Measurements from ENCODE around the gene ERV3-1.
"Not testable (repeated sequence)": the region's sequence is repeated elsewhere in the genome, so short reads cannot be mapped to it uniquely, and the experiment has no call there.

The ERV3-1 gene

GRCh38 chr7:65001291-65001814 is 5.1 kb downstream of the ERV3-1 start:
- no peak for DNase-seq

DNA sequence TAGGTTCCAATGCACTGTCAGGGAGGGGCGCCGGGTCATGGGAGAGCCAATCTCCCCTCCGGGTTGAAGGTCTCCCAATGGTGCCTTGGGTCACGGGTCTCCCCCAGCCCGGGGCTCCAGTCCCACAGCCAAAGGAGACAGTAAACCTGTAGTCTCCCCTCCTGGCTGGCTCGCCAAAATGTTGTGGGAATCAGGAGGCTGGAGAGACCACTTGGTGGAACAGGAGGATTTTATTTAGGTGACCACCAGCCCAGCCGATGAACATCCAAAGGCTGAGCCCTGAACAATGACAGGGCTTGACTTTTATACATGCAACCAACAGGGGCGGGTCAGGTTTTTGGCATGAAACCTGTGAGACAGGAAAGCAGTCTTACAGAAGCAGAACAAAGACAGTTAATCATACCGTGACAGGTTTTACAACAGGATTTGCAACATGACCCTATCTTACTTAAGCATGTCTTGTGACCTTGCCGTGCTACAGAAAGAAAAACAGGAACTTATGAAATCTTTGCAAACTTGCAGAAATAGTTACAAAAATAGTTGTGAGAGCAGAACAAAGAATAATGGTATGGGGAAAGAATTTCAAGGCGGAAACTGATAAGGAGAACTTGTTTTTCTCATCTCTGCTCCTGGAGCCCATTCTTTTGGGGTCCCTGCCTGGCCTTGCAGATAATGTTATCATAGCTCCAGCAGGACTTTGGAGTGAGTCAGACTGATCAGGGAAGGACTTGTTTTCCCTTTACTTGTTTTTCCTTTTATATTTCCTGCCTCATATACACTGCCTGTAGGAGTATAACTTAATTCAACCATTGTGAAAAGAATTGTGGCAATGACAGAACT is 7.1 kb downstream of the ERV3-1 start:
- DNase-seq = no peak

DNA sequence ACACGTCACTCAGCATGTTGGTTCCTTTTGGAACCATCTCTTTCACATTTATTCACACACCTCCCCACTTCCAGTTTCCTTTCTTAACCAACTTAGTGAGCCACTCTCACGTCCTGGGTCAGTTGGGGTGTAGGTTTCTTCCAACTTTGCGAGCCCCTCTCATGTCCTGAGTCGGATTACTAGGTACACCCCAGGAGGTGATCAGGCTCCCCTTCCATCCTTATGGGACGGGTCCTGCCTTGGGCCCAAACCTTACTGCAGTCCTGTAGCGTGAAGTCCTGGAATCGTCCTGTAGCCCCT is 7.7 kb downstream of the ERV3-1 start:
- no peak for DNase-seq

GRCh38 chr7:64997927-64998391 is 8.5 kb downstream of the ERV3-1 start:
- no peak for DNase-seq

- DNase-seq = no peak
Observed at GRCh38 chr7:64997164-64997908, 9.2 kb downstream of the ERV3-1 start.

DNA sequence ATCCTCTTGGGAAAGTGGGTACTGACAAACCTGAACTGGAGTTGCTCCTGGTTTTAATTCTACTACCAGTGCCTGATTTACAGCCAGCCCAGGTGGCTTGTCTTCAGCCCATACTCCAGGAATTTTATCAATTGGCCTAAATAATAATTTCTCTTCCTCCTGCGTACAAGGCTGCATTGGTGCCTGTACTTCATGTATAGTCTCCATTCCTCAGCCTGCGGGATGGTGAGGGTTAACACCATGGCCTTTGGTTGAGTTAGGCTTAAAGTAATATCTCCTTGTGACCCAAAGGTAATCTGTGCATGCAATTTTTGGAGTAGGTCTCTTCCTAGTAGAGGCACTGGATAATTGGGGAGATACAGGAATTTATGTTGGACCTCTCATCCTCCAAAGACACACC is 10.2 kb downstream of the ERV3-1 start:
- DNase-seq = no peak

DNA sequence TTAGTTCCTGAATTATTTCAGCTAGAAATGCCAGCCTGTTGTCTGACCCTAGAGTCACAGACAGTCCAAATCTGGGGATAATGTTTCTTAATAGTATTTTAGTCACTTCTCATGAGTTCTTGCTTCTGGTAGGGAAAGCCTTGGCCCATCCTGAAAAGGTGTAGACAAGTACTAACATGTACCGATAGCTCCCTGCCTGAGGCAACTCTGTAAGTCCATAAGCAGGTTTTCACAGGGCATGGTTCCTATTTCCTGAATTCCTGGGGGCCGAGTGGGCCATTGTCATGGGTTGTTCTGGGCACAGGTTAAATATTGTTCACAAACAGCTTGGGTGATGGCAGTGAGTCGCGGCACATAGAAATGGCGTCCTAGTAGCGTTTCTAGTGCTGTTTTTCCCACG is 12.6 kb downstream of the ERV3-1 start:
- DNase-seq = no peak

GRCh38 chr7:64992971-64993370 is 13.5 kb downstream of the ERV3-1 start:
- no peak for DNase-seq

DNA sequence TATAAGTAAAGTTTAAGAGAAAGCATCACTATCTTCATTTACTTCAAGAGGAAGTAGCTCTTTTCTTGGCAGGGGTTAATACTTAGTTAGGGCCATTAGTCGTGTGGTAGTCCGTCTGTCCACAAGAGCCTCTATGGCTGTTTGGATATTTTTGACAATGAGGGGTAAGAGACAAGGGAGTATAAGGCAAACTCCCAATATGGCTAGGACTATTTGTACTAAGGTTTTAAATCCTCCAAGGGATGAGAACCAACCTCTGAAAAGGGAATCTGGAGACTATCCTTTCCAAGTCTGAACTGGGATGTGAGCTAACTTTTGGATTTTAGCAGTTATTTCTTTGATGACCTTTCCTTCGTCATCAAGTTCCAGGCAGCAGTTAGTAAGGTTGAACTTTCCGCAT is 15.6 kb downstream of the ERV3-1 start, which contains the start of gene ZNF117:
TSS of gene ZNF117 (minus strand) at position 101 of the 400 bp plus-strand sequence.
- DNase-seq = no peak

DNA sequence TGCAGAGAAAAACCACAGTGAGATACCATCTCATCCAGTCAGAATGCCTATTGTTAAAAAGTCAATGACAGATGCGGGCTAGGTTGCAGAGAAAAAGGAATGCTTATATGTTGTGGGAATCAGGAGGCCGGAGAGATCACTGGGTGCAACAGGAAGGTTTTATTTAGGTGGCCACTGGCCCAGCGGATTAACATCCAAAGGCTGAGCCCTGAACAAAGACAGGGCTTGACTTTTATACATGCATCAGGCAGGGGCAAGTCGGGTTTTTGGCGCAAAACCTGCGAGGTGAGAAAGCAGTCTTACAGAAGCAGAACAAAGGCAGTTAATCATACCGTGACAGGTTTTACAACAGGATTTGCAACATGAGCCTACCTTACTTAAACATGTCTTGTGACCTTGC is 16.3 kb downstream of the ERV3-1 start:
- DNase-seq = no peak

DNA sequence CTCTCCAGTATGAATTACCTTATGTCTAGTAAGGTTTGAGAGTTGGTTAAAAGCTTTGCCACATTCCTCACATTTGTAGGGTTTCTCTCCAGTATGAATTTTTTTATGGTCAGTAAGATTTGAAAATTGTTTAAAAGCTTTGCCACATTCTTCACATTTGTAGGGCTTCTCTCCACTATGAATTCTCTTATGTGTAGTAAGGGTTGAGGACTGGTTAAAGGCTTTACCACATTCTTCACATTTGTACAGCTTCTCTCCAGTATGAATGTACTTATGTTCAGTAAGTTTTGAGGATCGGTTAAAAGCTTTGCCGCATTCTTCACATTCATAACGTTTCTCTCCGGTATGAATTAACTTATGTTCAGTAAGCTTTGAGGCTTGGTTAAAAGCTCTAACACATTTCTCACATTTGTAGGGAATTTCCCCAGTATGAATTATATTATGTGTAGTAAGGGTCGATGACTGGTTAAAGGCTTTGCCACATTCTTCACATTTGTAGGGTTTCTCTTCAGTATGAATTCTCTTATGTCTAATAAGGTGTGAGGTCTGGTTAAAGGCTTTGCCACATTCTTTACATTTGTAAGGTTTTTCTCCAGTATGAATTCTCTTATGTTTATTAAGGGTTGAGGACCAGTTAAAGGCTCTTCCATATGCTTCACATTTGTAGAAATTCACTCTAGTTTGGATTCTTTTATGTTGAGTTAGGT is 27.8 kb downstream of the ERV3-1 start:
- DNase-seq = no peak

GRCh38 chr7:64965594-64965993 is 40.9 kb downstream of the ERV3-1 start:
- DNase-seq = no peak

GRCh38 chr7:64959072-64959747 is 47.3 kb downstream of the ERV3-1 start:
- DNase-seq = no peak

- no peak for DNase-seq
Observed at GRCh38 chr7:64951250-64951848, 55.1 kb downstream of the ERV3-1 start.

DNA sequence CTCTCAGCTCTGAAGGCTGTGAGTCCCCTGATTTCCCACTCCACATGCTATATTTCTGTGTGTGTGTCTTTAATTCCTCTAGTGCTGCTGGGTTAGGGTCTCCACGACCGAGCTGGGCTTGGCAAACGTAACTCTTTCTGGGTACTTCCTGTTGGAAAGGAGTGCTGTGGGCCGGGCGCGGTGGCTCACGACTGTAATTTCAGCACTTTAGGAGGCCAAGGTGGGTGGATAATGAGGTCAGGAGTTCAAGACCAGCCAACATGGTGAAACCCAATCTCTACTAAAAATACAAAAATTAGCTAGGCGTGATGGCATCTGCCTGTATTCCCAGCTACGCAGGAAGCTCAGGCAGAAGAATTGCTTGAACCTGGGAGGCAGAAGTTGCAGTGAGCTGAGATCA is 55.8 kb downstream of the ERV3-1 start:
- DNase-seq = not testable (repeated sequence)

GRCh38 chr7:64948774-64949173 is 57.7 kb downstream of the ERV3-1 start:
- not testable (repeated sequence) for DNase-seq

GRCh38 chr7:64947252-64948000 is 59.1 kb downstream of the ERV3-1 start:
- no peak for DNase-seq

DNA sequence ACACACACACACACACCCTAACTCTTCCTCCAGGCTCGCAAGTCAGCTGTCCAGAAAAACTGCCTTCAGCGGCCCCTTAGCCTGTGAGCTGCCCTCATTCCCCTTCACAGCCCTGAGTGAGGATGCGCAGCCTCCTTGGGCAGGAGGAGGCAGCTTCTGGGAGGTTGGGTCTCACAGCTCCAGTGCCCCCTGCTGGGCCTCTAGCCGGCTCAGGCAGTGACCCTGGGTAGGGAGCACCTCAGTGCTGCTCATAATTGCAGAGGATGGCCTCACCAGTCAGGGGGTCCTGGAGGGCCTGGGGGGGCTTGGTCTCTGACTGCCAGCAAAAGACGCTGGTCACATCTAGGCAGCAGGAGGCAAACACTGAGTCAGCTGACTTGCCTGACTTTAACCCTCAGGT is 59.7 kb downstream of the ERV3-1 start:
- DNase-seq = no peak

- no peak for DNase-seq
Observed at GRCh38 chr7:64945503-64946175, 60.8 kb downstream of the ERV3-1 start.

DNA sequence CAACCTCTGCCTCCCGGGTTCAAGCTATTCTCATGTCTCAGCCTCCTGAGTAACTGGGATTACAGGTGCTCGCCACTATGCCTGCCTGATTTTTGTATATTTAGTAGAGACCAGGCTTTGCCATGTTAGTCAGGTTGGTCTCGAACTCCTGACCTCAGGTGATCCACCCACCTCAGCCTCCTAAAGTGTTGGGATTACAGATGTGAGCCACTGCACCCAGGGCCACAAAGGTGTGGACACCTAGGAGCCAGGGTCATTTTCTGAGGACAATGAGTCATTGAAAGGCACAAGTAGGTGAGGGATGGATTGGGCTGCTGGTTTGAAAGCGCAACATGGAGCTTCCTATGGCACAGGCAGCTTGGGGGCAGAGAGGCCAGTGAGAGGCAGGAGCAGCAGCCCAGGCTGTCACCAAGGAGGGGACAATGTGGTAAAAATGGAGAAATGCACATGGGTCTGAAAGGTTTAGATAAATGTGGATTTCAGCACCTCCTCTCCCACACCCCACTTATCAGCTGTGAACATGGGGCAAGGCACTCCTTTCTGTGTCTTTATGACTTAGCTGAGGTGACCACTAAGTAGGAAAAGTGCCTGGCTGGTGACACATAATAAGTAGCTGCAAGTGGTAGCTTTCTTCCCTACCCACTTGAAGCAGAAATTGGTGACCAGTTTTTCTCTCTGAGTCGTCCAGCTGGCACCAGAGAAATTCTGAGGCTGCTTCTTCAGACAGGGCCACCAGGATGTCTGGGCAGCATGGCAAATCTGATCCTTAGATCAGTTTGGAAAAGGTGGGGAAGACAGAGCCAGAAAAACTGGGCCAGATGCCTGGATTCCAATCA is 61.6 kb downstream of the ERV3-1 start:
- DNase-seq = not testable (repeated sequence)

Measured in effector CD8-positive, alpha-beta T cell (primary cell).